ENCODE results near the gene FAM114A2.
"Not testable (repeated sequence)": the region's sequence is repeated elsewhere in the genome, so short reads cannot be mapped to it uniquely, and the experiment has no call there.

FAM114A2 gene

GRCh38 chr5:154038707-154039457 lies at the start of gene FAM114A2, which contains the start of gene MFAP3:
Gene FAM114A2, minus strand, starts transcription at chr5:154038910. Its CDS starts 3,957 bp downstream, at chr5:154034953.
Gene MFAP3, plus strand, starts transcription at chr5:154038967. Its CDS starts 10,756 bp downstream, at chr5:154049723.
- DNase-seq = peak; percentile 48

GRCh38 chr5:154087260-154087659 lies 48.5 kb upstream of the FAM114A2 start:
- peak; percentile 9 for DNase-seq

- DNase-seq = no peak
Observed at GRCh38 chr5:154086641-154087040, 47.9 kb upstream of the FAM114A2 start.

GRCh38 chr5:154086146-154086545 lies 47.4 kb upstream of the FAM114A2 start:
- DNase-seq = no peak

GRCh38 chr5:154084062-154084639 lies 45.4 kb upstream of the FAM114A2 start:
- DNase-seq = no peak

- no peak for DNase-seq
Observed at GRCh38 chr5:154081246-154081645, 42.5 kb upstream of the FAM114A2 start.

- DNase-seq = no peak
Observed at GRCh38 chr5:154078272-154078671, 39.6 kb upstream of the FAM114A2 start.

GRCh38 chr5:154077696-154078095 lies 39.0 kb upstream of the FAM114A2 start:
- DNase-seq = no peak

- DNase-seq = no peak
Observed at GRCh38 chr5:154076240-154076922, 37.7 kb upstream of the FAM114A2 start.

- DNase-seq = peak; percentile 31
Observed at GRCh38 chr5:154072414-154073171, 33.9 kb upstream of the FAM114A2 start.

GRCh38 chr5:154071799-154072413 lies 33.2 kb upstream of the FAM114A2 start:
- DNase-seq = no peak

- not testable (repeated sequence) for DNase-seq
Observed at GRCh38 chr5:154069854-154070253, 31.1 kb upstream of the FAM114A2 start.

- DNase-seq = no peak
Observed at GRCh38 chr5:154065971-154066370, 27.3 kb upstream of the FAM114A2 start.

GRCh38 chr5:154063372-154063771 lies 24.7 kb upstream of the FAM114A2 start:
- DNase-seq = no peak

- DNase-seq = no peak
Observed at GRCh38 chr5:154060606-154061005, 21.9 kb upstream of the FAM114A2 start.

GRCh38 chr5:154059583-154059982 lies 20.9 kb upstream of the FAM114A2 start:
- DNase-seq = no peak

- no peak for DNase-seq
Observed at GRCh38 chr5:154059039-154059430, 20.3 kb upstream of the FAM114A2 start.

GRCh38 chr5:154058055-154059038 lies 19.6 kb upstream of the FAM114A2 start:
- DNase-seq = no peak

- no peak for DNase-seq
Observed at GRCh38 chr5:154055201-154055600, 16.5 kb upstream of the FAM114A2 start.

GRCh38 chr5:154053468-154053867 lies 14.8 kb upstream of the FAM114A2 start:
- no peak for DNase-seq

GRCh38 chr5:154049636-154050035 lies 10.9 kb upstream of the FAM114A2 start:
- no peak for DNase-seq

Data from GOT3 (cell line).